ENCODE data around the gene TBXAS1.

DNA sequence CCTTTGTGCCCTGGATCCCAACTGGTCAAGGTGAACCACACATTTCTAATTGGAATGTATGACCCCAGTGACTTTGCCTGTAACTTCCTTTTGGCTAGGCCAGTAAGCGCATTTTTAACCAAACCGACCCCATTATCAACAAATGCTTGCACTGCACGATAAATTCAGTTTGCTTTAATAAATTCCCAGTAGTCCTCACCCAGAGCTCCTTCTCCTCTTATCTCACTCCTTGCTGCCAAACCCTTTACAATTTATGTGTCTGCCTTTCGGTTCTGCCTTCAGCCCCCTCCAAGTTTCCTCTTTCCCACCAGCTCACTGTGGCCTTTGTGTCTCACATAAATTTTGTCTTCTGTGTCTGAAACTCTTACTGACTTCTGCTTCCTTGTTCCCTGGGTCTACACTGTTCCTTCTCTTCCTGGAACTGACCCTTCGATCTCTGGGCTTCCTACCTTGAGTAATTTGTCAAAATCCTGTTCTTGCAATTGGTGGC is 59.0 kb downstream of the TBXAS1 start:
- TF ChIP-seq CTCF (conservative IDR thresholded peaks at IDR 0.05; ENCODE audit: low read depth in 2 of 2), result no peak
- TF ChIP-seq POLR2AphosphoS5 (IDR thresholded peaks at IDR 0.05; ENCODE audit: low read depth), result no peak
- TF ChIP-seq EZH2phosphoT487 (IDR thresholded peaks at IDR 0.05; ENCODE audit: unreplicated experiment), result no peak
- TF ChIP-seq CREB1 (CRISPR knock-in tag; IDR thresholded peaks at IDR 0.05; ENCODE audit: low read depth), result no peak
- no peak for TF ChIP-seq JUNB (IDR thresholded peaks at IDR 0.05; ENCODE audit: unreplicated experiment)
- TF ChIP-seq EZH2 (IDR thresholded peaks at IDR 0.05; ENCODE audit: low read depth, unreplicated experiment), result no peak
- TF ChIP-seq, protein P1, sequence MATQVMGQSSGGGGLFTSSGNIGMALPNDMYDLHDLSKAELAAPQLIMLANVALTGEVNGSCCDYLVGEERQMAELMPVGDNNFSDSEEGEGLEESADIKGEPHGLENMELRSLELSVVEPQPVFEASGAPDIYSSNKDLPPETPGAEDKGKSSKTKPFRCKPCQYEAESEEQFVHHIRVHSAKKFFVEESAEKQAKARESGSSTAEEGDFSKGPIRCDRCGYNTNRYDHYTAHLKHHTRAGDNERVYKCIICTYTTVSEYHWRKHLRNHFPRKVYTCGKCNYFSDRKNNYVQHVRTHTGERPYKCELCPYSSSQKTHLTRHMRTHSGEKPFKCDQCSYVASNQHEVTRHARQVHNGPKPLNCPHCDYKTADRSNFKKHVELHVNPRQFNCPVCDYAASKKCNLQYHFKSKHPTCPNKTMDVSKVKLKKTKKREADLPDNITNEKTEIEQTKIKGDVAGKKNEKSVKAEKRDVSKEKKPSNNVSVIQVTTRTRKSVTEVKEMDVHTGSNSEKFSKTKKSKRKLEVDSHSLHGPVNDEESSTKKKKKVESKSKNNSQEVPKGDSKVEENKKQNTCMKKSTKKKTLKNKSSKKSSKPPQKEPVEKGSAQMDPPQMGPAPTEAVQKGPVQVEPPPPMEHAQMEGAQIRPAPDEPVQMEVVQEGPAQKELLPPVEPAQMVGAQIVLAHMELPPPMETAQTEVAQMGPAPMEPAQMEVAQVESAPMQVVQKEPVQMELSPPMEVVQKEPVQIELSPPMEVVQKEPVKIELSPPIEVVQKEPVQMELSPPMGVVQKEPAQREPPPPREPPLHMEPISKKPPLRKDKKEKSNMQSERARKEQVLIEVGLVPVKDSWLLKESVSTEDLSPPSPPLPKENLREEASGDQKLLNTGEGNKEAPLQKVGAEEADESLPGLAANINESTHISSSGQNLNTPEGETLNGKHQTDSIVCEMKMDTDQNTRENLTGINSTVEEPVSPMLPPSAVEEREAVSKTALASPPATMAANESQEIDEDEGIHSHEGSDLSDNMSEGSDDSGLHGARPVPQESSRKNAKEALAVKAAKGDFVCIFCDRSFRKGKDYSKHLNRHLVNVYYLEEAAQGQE (IDR thresholded peaks at IDR 0.05; ENCODE audit: unreplicated experiment), result no peak
- no peak for TF ChIP-seq STAT1 (IDR thresholded peaks at IDR 0.05; ENCODE audit: unreplicated experiment)
- TF ChIP-seq ZNF331 (CRISPR knock-in tag; IDR thresholded peaks at IDR 0.05; ENCODE audit: low read depth), result no peak
- no peak for TF ChIP-seq ETS1 (IDR thresholded peaks at IDR 0.05)
- no peak for TF ChIP-seq ZNF114 (CRISPR knock-in tag; IDR thresholded peaks at IDR 0.05)
- TF ChIP-seq, protein P2, sequence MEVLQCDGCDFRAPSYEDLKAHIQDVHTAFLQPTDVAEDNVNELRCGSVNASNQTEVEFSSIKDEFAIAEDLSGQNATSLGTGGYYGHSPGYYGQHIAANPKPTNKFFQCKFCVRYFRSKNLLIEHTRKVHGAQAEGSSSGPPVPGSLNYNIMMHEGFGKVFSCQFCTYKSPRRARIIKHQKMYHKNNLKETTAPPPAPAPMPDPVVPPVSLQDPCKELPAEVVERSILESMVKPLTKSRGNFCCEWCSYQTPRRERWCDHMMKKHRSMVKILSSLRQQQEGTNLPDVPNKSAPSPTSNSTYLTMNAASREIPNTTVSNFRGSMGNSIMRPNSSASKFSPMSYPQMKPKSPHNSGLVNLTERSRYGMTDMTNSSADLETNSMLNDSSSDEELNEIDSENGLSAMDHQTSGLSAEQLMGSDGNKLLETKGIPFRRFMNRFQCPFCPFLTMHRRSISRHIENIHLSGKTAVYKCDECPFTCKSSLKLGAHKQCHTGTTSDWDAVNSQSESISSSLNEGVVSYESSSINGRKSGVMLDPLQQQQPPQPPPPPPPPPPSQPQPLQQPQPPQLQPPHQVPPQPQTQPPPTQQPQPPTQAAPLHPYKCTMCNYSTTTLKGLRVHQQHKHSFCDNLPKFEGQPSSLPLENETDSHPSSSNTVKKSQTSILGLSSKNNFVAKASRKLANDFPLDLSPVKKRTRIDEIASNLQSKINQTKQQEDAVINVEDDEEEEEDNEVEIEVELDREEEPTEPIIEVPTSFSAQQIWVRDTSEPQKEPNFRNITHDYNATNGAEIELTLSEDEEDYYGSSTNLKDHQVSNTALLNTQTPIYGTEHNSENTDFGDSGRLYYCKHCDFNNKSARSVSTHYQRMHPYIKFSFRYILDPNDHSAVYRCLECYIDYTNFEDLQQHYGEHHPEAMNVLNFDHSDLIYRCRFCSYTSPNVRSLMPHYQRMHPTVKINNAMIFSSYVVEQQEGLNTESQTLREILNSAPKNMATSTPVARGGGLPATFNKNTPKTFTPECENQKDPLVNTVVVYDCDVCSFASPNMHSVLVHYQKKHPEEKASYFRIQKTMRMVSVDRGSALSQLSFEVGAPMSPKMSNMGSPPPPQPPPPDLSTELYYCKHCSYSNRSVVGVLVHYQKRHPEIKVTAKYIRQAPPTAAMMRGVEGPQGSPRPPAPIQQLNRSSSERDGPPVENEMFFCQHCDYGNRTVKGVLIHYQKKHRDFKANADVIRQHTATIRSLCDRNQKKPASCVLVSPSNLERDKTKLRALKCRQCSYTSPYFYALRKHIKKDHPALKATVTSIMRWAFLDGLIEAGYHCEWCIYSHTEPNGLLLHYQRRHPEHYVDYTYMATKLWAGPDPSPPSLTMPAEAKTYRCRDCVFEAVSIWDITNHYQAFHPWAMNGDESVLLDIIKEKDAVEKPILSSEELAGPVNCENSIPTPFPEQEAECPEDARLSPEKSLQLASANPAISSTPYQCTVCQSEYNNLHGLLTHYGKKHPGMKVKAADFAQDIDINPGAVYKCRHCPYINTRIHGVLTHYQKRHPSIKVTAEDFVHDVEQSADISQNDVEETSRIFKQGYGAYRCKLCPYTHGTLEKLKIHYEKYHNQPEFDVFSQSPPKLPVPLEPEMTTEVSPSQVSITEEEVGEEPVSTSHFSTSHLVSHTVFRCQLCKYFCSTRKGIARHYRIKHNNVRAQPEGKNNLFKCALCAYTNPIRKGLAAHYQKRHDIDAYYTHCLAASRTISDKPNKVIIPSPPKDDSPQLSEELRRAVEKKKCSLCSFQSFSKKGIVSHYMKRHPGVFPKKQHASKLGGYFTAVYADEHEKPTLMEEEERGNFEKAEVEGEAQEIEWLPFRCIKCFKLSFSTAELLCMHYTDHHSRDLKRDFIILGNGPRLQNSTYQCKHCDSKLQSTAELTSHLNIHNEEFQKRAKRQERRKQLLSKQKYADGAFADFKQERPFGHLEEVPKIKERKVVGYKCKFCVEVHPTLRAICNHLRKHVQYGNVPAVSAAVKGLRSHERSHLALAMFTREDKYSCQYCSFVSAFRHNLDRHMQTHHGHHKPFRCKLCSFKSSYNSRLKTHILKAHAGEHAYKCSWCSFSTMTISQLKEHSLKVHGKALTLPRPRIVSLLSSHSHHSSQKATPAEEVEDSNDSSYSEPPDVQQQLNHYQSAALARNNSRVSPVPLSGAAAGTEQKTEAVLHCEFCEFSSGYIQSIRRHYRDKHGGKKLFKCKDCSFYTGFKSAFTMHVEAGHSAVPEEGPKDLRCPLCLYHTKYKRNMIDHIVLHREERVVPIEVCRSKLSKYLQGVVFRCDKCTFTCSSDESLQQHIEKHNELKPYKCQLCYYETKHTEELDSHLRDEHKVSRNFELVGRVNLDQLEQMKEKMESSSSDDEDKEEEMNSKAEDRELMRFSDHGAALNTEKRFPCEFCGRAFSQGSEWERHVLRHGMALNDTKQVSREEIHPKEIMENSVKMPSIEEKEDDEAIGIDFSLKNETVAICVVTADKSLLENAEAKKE (CRISPR knock-in tag; IDR thresholded peaks at IDR 0.05), result no peak
